NCI-H748 treated with DMSO at 0.1 percent for 48 hours (cell line): ENCODE data around the gene GOSR2.

Experiments
- DNase-seq: peaks from one replicate; lab custom pipeline; 2025; lab: John Stamatoyannopoulos, UW

GOSR2 gene

DNA sequence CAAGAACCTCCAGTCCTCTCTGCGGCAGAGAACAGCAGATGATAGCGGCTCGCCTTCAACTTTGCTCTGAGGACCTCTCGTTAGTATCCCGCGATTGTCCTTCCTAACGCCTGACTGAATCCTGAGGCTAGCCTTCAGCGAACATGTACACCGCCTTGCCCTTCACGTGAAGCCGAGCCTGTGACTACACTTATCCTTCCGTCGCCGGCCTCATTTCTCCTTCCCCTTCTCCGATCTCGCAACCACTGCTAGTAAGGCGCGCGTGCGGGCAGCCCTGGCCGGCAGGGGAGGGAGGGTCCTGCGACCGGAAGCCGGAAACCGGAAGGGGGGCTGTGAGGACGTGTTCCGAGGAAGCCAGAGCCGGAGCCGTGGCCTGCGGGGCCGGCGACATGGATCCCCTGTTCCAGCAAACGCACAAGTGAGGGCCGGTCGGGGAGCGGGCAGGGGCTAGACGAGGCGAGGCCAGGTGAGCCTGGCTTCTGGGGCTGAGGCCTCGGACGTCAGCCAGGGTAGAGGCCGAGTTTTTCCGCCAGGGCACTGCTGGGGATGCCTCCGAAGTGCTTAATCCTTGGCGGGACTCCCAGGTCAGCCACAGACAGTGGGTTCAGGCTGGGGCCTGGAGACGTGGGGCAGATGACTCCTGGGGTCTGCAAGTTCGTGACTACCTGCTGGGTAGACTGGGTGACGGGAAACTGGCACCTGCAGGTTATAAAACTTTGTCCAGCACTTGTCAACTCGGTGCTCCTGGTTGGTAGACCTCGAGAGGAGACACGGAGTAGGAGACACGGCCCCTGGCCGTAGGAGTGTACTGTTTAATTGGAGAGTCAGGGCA lies at the start of gene GOSR2:
Gene GOSR2 (plus strand): TSS at position 357 of the 832 bp plus-strand sequence. CDS start 33 bp downstream, at position 390.
- peak; percentile 90 for DNase-seq

DNA sequence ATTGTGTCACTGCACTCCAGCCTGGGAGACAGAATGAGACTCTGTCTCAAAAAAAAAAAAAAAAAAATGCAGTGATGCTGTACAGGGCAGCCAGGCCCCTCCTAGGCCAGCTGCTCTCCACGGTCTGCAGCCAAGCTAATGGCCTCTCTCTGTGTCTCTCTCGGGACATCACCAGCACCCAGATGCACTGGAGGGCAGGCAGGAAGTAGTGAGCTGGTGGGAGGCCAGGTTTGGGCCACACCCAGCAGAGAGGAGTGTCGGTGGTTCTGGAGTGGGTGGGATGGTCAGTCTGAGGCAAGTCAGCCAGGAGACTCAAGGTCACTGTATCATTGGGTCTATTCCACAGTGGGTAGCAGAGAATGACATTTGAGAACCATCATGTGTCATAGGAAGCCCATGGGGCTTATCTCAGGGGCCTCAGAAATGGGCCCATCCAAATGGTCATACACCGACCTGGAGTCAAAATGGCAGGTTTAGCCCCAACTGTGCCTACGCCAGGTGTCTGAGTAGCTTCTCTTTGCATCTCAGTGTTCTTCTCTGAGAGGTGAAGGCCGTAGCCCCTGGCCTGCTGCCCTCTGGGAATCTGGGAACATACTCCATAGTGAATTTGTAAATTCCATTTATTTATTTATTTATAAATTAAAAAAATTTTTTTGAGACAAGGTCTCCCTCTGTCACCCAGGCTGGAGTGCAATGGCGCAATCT lies 48.9 kb upstream of the GOSR2 start:
- no peak for DNase-seq

DNA sequence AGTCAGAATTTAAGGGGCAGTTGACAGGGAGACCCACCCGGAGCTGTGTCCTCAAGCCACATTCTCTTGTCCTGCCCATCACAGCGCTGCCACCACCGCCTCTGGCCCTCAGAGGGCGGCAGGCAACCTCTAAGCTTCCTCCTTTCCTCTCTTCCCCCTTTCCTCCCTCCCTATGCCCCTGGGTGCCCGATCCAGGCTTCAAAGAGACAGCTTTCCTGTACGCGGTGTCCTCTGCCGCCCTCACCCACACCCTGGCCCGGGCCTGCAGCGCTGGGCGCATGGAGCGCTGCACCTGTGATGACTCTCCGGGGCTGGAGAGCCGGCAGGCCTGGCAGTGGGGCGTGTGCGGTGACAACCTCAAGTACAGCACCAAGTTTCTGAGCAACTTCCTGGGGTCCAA lies 48.1 kb upstream of the GOSR2 start:
- DNase-seq = no peak

DNA sequence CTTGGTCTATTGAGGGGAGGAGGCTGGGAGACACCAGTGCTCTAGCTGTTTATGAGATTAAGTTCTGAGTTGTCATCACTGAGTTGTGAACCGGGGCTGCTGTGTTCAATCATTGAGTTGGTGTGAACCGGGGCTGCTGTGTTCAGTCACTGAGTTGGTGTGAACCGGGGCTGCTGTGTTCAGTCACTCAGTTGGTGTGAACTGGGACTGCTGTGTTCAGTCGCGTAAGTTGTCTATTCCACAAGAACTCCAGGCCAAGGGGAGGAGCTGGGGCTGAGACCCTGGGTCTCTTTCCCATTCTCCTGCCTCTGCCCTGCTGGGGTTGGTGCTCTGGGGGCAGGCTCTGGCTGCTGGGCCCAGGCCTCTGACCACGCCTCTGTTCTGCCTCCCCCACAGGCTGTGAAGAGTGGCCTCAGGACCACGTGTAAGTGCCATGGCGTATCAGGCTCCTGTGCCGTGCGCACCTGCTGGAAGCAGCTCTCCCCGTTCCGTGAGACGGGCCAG lies 47.1 kb upstream of the GOSR2 start:
- no peak for DNase-seq

DNA sequence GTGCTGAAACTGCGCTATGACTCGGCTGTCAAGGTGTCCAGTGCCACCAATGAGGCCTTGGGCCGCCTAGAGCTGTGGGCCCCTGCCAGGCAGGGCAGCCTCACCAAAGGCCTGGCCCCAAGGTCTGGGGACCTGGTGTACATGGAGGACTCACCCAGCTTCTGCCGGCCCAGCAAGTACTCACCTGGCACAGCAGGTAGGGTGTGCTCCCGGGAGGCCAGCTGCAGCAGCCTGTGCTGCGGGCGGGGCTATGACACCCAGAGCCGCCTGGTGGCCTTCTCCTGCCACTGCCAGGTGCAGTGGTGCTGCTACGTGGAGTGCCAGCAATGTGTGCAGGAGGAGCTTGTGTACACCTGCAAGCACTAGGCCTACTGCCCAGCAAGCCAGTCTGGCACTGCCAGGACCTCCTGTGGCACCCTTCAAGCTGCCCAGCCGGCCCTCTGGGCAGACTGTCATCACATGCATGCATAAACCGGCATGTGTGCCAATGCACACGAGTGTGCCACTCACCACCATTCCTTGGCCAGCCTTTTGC lies 46.5 kb upstream of the GOSR2 start:
- no peak for DNase-seq

DNA sequence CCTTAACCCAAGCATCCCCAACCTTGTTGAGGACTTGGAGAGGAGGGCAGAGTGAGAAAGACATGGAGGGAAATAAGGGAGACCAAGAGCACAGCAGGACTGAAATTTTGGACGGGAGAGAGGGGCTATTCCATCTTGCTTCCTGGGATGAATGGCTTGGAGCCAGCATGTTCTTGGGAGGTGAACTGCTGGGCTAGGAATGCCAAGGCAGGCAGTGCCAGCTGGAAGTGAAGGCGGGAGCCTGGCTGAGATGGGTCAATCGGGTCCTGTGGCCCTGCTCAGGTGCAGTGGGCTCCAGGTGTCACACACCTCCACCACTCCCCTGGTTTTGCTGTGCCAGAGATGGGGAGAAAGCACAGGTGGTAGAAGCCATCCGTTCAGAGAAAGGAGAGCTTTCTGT lies 46.0 kb upstream of the GOSR2 start:
- no peak for DNase-seq

DNA sequence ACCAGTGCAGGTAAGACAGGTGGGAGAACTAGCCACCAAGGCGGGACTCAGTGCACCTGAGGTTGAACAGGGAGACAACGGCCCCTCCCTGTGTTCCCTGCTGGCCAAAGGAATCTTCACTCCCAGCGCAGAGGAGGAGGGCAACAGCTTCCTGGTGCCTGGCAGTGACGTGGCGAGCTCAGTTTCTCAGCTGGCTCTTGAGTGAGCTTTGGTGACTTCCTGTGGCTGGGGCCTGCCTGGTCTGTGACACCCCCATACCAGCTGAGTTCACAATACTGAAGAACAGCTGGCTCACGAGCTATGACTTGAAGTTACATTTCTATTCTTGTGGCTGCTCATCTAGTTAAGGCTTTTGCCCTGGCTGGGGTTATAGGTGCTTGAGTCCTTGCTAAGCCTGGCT lies 45.5 kb upstream of the GOSR2 start:
- DNase-seq = no peak

DNA sequence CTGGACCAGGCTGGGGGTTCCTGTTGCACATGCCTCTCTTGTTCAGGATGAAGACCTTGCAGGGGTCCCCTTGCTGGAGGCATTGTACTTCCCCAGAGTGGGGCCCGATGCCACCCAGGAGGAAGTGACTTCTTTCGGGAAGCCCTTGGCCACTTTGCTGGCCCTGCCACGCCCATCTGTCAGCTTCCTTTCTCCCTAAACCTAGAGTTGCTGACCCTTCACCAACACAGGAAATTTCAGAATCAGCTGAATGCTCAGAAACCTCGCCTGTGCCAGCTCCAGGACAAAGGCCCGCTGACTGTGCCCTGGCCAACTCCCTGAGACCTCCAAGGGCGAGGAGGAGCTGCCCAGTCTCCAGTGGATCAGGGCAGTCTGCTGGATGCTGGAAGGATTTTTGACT lies 44.9 kb upstream of the GOSR2 start:
- no peak for DNase-seq

DNA sequence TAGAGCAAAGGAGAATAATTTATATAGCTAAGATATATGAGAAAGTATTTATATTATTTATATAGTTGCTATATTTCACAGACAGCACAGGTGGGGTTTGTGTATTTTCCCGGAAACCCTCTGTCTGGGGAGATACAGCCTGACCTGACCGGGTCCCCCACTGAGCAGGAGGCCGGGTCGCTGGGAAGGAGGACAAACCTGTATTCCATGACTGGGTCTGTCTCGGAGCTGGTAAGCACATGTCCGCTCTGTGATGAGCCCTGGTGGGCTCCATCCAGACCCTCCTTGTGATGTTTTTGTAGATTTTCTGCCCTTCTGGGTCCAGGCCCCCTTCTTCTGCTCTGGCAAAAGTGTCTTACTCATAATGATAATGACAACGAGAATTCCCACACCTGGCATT lies 43.9 kb upstream of the GOSR2 start:
- DNase-seq = no peak

DNA sequence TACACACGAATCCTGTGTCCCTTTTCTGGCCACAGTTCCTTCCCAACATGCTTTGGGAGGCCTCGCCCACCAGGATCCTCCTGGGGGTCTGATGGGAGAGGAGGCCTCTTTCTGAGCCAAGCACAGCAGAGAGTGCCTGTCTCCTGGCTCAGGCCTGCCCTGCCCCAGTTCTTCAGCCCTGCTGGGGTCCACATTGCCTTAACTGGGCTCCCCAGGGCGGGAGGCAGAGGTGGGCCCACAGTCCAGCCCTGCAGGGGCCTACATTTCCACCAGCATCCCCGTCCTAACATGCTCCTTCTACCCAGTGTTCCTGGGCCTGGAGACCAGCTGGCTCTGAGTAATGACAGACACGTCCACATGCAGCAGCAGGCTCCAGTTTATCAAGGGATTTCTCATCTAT lies 41.9 kb upstream of the GOSR2 start:
- DNase-seq = no peak

DNA sequence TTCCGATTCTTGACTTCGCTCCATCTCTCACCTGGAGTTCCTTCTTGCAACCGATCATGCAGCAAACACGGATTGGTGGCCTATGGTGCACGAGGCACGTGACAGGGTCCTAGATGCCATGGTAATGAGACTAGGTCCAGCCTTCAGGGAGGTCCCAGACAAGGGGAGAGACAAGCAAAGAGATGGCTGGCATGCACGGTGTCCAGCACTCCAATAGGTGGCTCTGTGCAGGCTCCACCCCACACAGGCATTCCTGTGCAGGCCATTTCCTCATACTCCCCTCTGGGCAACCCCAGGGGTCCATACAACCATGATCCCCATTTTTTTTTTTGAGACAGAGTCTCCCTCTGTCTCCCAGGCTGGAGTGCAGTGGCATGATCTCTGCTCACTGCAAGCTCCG lies 40.3 kb upstream of the GOSR2 start:
- DNase-seq = no peak

DNA sequence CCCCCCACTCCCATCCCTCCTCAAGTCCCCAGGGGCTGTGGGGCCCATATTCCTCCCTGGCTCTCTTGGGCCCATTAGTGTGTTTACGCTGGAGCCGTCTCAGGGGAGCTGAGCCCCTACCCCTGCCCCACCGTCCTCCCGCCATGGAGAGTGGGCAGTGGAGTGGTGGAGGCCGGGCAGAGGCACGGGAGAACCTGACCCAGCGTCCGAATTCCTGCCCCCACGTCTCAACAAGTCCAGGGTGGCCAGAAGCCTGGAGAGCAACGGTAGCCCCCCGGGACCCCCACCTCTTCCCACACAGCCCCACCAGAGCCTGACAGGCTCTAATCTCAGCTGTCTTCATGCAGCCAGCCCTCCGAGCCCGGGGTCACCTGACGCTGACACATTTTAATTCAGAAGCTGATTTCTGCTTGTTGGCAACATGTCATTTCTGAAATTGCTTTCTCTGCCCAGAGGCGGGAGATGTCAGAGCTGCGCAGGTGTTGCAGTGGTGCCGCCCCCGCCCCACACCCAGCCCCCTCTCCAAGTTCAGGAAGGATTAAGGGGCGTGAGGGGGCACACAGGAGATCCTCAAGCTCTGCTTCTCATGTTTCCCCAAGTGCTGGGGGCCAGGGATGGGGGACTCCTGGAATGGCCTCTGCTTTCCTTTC lies 39.0 kb upstream of the GOSR2 start:
- DNase-seq = no peak

DNA sequence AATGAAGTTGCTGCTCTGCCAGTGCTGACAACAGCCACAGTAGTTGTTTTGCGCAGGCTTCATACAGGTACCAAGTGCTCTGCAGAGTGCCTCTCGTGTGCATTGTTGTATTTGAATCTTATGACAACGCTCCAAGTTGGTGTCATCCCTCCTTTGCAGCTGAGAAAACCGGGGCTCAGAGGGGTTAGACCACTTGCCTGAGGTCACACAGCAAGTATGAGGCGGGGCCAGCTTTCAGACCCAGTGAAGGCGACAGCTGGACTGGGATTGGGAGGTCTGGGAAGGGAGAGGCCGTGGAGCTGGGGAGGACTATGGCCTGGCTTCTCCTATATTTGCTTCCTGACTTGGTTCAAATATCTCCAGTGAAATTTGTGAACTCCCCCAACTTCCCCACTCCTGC lies 38.4 kb upstream of the GOSR2 start:
- DNase-seq = no peak

DNA sequence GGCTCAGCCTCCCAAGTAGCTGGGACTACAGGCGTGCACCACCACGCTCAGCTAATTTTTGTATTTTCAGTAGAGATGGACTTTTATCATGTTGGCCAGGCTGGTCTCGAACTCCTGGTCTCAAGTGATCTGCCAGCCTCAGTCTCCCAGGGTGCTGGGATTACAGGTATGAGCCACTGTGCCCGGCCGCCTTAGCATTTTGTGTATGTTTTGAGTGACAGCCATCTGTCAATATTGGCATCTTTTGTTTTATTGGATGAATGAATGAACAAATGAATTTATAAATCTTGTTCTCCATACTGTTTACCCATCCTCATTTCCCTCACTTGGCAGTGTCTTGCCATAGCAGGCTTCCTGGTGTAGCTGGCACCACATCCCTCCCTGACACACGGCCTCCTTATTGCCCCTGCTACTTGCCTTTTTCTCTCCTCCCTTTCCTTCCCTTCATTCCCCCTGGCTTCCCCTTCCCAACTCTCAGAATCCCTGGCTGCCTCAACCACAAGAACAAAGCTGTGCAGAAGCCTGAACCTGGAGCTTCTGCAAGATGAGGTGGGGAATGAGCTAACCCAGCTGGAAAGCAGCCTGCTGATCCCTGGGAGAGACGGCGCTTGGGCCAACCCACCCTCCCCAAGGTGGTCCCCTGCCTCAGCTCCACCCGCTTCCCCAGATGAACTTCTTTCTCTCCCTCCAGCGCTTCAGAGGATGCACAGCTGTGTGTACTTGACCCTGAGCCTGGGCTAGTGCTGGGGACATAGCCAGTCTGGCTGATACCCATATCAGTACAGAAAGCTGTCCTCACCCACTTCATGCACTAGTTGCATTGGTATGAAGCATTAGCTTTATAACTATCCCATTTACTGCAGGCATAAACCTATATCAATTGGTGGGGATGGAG lies 37.3 kb upstream of the GOSR2 start:
- DNase-seq = no peak

DNA sequence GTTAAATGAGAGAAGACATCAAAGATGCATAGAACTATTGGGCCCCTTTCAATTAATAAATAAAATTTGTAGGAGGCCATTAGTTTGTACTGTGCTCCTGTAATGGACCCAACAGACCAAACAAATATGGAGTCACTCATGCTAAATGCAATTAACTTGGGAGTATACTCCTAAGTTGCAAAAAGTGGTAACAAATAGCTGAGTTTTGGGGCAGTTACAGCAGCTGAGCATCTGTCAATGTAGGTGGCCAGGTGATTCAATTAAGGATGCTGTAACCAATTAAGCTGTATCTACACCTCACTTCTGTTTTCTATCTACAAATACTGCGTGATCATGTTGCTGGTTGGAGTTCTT lies 36.7 kb upstream of the GOSR2 start:
- no peak for DNase-seq

DNA sequence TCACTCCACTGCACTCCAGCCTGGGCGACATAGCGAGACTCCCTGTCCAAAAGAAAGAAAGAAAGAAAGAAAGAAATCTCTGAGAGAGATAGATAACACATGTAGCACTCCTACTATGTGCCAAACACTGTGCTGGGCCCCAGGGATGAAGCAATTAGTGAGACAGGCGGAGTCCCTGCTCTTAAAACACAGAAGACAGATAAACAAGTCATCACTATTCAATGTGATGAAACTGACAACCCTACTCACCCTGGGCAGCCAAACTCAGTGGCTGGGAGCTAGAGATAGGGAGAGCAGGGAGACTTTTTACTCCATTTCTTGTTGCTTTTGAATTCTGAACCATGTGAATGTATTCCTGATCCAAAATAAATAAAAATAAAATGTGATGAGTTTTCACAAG lies 35.2 kb upstream of the GOSR2 start:
- no peak for DNase-seq

DNA sequence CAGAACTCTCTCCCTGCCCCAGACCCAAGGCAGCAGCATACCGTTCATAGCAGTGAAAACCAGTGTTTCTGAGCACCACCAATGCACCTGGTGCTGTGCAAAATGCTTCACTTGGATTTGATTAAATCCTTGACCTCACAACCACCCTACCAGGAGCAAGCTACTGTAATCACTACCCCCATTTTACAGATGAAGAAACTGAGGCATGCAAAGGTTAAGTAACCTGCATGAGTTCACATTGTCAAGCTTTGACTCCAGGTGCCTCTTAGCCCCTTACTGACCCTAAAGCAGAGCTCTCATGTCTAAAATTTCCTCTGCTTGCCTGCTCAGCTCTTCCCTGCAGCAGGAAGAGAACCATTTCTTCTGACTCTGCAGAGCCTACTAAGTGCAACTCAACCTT lies 34.2 kb upstream of the GOSR2 start:
- no peak for DNase-seq

DNA sequence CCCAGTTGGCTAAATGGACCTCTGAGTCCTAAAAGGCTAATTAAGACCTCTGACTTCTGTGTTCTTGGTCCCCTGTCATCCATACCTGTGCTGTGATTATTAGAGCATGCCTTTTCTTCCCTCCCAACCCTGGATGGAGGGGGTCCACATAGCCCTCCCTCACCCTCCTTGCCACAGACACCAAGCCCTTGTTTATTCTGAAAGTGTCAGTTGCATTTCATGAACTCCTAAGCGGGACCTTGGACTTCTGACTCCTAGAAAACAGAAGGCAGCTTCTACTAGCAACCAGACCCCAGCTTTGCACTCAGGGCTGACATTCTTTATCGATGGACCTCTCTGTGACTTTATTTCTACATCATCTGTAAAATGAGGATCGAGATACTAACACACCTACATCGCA lies 33.4 kb upstream of the GOSR2 start:
- DNase-seq = no peak

DNA sequence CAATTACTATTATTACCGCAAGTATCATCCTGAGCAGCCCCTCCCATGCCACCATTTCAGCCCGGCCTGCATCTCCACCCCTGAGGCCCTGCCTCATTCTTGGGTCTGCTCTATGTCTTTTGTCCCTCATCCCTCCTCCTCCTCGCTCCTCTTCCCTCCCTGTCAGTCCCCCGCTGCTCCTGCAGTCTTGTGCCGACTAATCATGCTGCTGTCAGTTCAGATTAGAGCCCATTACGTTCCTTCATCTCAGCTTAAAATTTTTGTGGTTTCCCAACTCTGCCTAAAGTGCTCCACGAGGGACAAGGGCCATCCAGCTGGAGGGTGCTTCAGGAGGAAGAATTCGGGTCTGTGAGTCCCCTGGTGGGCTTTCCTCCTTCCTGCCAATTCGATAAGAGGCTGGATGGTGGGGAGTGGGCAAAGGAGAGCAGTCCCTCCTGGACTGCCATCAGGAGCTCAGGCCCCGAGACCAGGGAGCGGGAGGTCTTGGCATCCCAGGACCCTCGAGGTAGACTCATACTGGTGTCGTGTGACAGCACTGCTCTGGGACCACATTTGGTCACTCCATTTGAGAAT lies 32.9 kb upstream of the GOSR2 start:
- no peak for DNase-seq

DNA sequence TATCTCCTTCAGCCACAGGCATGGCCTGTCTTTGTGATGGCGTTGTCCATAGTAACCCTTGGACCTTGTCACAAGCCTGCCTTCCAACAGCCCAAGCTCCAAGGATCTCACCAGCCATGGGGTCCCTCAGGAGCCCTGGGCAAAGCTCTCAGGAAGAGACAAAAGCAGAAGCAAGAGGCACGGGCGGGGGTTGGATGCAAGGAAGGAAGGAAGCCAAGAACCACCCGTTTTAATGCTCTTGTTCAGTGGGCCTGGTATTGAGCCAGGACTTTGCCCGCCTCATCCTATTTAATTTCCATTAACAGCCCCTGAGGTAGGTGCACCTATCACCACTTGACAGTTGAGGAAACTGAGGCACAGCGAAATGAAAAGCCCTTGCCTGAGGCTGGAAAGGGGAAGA lies 32.3 kb upstream of the GOSR2 start:
- no peak for DNase-seq

DNA sequence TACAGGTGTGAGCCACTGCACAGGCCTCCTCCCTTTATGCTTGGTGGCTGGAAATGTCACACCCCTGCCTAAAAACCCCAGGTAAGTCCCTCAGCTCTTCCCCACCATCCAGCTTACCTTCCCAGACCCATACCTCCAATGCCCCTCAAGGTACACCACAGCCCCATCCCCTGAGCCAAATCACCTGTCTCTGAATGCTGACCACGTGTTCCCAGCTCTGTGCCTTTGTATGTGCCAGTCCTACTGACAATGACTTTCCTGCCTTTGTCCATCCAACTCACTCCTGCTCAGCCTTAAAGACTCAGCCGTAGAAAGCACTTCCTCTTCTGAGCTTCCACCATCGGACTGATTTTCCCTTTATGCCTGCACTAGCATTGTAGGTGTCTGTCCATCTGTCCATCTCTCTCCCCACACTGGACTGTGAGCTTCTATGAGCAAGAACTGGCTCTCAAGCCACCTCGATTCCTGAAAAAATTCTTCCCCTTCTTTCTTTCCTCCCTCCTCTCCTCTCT lies 30.7 kb upstream of the GOSR2 start:
- DNase-seq = no peak
